ENCODE measurements around the gene STK40. TPM values are rescaled to one million over a fixed set of nuclear protein-coding genes. Genes with fewer than 3 reads are reported as not detected.

Gene STK40
- total and polyA plus RNA-seq, 9 of the 15 experiments (the other 6 are each of a cell fraction or from before 2014, with no cell fraction given): 0.69 to 94.3 (median 39.1) TPM

- Histone ChIP-seq H3K79me2 (ENCODE audit: control insufficient read depth, insufficient read depth, low read length) (no peaks in the 10 kb centered on the region), H3K36me3 (ENCODE audit: control insufficient read depth, insufficient read depth, low read length) (no peaks in the 10 kb centered on the region), H3K9me3 (replicated peaks; ENCODE audit: control insufficient read depth, insufficient read depth, low read depth, low read length) (no peaks in the 10 kb centered on the region), H4K20me1 (replicated peaks; ENCODE audit: control insufficient read depth, insufficient read depth, low read length) (no peaks in the 10 kb centered on the region), H3K9me1 (ENCODE audit: control insufficient read depth, insufficient read depth, low read length) (no peaks in the 10 kb centered on the region), H3K4me2 (ENCODE audit: insufficient read depth, low read length) (no peak overlapping the region), H3K27me3 (ENCODE audit: control insufficient read depth in 2 of 2, insufficient read depth in 2 of 2, low read length in 2 of 2) (0 out of 5 replicates have a peak, but pooled peaks cover 0 to 2% of the 10 kb centered on the region in 2 experiments), H2AFZ (ENCODE audit: low read depth, low read length) (no peak overlapping the region), H3K4me1 (replicated peaks in 1 of 2; ENCODE audit: control insufficient read depth in 2 of 2, insufficient read depth in 2 of 2, low read length in 2 of 2) (no peaks in the 10 kb centered on the region; a peak in 1 of 5 replicates), H3K27ac (ENCODE audit: extremely low read depth, low read depth, low read length) (no peak overlapping the region), H3K4me3 (no peak overlapping the region), H3K9ac (ENCODE audit: insufficient read depth in 1 of 2, low read depth in 2 of 2, low read length in 2 of 2) (no peak overlapping the region)
- TF ChIP-seq CC2D1A (IDR thresholded peaks at IDR 0.05) (no peak), ZNF23 (CRISPR knock-in tag; IDR thresholded peaks at IDR 0.05) (no peak), JUND (IDR thresholded peaks at IDR 0.05; ENCODE audit: borderline replicate concordance, low read depth, low read length) (no peak), JUND (tag; IDR thresholded peaks at IDR 0.05; ENCODE audit: borderline replicate concordance, low read depth, low read length) (no peak), SRSF9 (IDR thresholded peaks at IDR 0.05; ENCODE audit: borderline replicate concordance, low read depth, low read length) (no peak), RBFOX2 (IDR thresholded peaks at IDR 0.05; ENCODE audit: low read depth, low read length) (no peak), BCLAF1 (IDR thresholded peaks at IDR 0.05; ENCODE audit: borderline replicate concordance in 1 of 2, control insufficient read depth in 1 of 2, low read depth in 2 of 2, low read length in 1 of 2) (no peak)
- no peak for DNase-seq (ENCODE audit: extremely low read depth in 1 of 4, low spot score in 3 of 4)
- BruUV-seq (replicated peaks): no TSS peak
- FAIRE-seq: no peak
- no peak for ATAC-seq
- CTCF ChIA-PET (ENCODE audit: low intra/inter-chr PET ratio): no interaction called here
- in situ Hi-C loops (cut with MboI) (no loop called here), intact Hi-C loops (cut with micrococcal nuclease) (loop anchor here (10.0 kb wide), 1 partner anchor 241 kb away; no protein-coding TSS in a partner anchor)
- WGBS (ENCODE audit: insufficient coverage, low coverage, missing lambda C conversion rate): 12% methylated on average over 4 of the region's 4 CpGs
- POLR2A ChIA-PET: interaction anchor here (0.7 kb wide), 1 partner anchor 261 kb away, joined by 4 read pairs; no protein-coding TSS in a partner anchor
Measured at GRCh38 chr1:36425791-36426190, 40.1 kb upstream of the STK40 start.
